ENCODE measurements around the gene PLXNA1. TPM values are rescaled to one million over a fixed set of nuclear protein-coding genes. Genes with fewer than 3 reads are reported as not detected.

Gene PLXNA1
- total and polyA plus RNA-seq, 2 of the 8 experiments (the other 6 are each of a cell fraction or from before 2014, with no cell fraction given), result 47.5 to 54.9 TPM

DNA sequence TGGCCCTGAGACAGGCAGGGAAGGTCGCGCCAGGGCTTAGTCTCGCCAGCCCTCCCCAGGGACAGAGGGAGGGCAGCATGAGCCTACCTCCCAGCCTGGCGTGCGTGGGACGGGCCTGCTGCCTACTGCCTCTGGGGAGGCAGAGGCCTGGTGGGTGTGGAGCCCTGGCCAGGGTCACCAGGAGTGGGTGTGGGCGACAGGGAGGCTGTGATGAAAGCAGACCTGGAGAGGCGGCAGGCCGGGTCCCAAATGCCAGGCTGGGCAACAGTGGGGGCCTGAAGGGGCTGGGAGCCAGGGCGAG, 33.1 kb downstream of the PLXNA1 start:
- Histone ChIP-seq H2BK12ac (ENCODE audit: low read depth, low read length) (no peak overlapping the region), H3K36me3 (ENCODE audit: control insufficient read depth in 2 of 4, insufficient read depth in 4 of 4, low read length in 3 of 4) (peaks cover 4 to 55% (median 35%) of the 10 kb centered on the region in 4 experiments; a peak in 7 of 8 replicates), H3K4me3 (ENCODE audit: extremely low read depth in 1 of 4, insufficient read depth in 2 of 4, low read depth in 3 of 4, low read length in 4 of 4) (no peak overlapping the region), H3K23me2 (ENCODE audit: low read depth, low read length) (no peaks in the 10 kb centered on the region), H4K8ac (ENCODE audit: extremely low read depth, insufficient read depth, low read length) (no peak overlapping the region; the same call in 1 of the 2 replicates), H3K79me2 (ENCODE audit: control insufficient read depth in 1 of 2, insufficient read depth in 2 of 2, low read length in 2 of 2) (no peaks in the 10 kb centered on the region), H2AK5ac (ENCODE audit: low read depth, low read length) (no peak overlapping the region), H3K56ac (replicated peaks; ENCODE audit: insufficient read length, low read depth, low read length) (no peak overlapping the region), H3K9me3 (ENCODE audit: insufficient read depth in 2 of 2, low read depth in 1 of 2, low read length in 1 of 2) (no peaks in the 10 kb centered on the region), H3K9ac (replicated peaks in 1 of 4; ENCODE audit: extremely low read depth in 1 of 4, low read depth in 3 of 4, low read length in 3 of 4) (no peak overlapping the region), H4K5ac (ENCODE audit: insufficient read length, low read depth, low read length) (no peak overlapping the region), H3K27ac (ENCODE audit: low read depth, low read length) (no peak overlapping the region), H2BK15ac (ENCODE audit: low read length) (no peak overlapping the region), H2AFZ (ENCODE audit: low read length) (no peak overlapping the region), H3K79me1 (ENCODE audit: low read depth, low read length) (0 out of 2 replicates have a peak, but pooled peaks cover 2% of the 10 kb centered on the region), H3K4me2 (ENCODE audit: insufficient read depth in 1 of 2, low read depth in 2 of 2, low read length in 2 of 2) (no peak overlapping the region), H3K4ac (replicated peaks; ENCODE audit: insufficient read length, low read depth, low read length) (no peak overlapping the region), H2BK120ac (replicated peaks; ENCODE audit: low read depth, low read length) (no peak overlapping the region), H2BK5ac (ENCODE audit: low read depth, low read length) (no peak overlapping the region), H2BK20ac (ENCODE audit: low read length) (no peak overlapping the region), H3K4me1 (replicated peaks in 1 of 4; ENCODE audit: control insufficient read depth in 3 of 4, insufficient read depth in 4 of 4, low read length in 3 of 4) (no peaks in the 10 kb centered on the region), H3K27me3 (replicated peaks in 1 of 4; ENCODE audit: control insufficient read depth in 3 of 4, extremely low read depth in 1 of 4, insufficient read depth in 3 of 4, low read length in 3 of 4) (no peaks in the 10 kb centered on the region), H3K14ac (ENCODE audit: insufficient read length) (no peak overlapping the region), H3K18ac (ENCODE audit: extremely low read depth, low read length) (no peak overlapping the region), H4K20me1 (replicated peaks in 1 of 2; ENCODE audit: control insufficient read depth in 1 of 2, insufficient read depth in 2 of 2, low read length in 2 of 2) (peaks cover 2 to 17% of the 10 kb centered on the region in 2 experiments), H3K23ac (ENCODE audit: insufficient read length) (no peak overlapping the region), H4K91ac (replicated peaks; ENCODE audit: insufficient read length, low read length) (no peak overlapping the region)
- TF ChIP-seq RFX5 (IDR thresholded peaks at IDR 0.05; ENCODE audit: borderline replicate concordance, low read depth, low read length) (no peak), MAFK (IDR thresholded peaks at IDR 0.05; ENCODE audit: low read depth, low read length) (no peak), BRCA1 (IDR thresholded peaks at IDR 0.05; ENCODE audit: low read depth, low read length) (no peak), BCL11A (IDR thresholded peaks at IDR 0.05; ENCODE audit: low read depth in 2 of 2, low read length in 2 of 2) (no peak), POLR2AphosphoS5 (IDR thresholded peaks at IDR 0.05; ENCODE audit: low read depth, low read length) (no peak)
- TF ChIP-seq, protein P1, sequence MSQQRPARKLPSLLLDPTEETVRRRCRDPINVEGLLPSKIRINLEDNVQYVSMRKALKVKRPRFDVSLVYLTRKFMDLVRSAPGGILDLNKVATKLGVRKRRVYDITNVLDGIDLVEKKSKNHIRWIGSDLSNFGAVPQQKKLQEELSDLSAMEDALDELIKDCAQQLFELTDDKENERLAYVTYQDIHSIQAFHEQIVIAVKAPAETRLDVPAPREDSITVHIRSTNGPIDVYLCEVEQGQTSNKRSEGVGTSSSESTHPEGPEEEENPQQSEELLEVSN (IDR thresholded peaks at IDR 0.05), result no peak
- FAIRE-seq (no peak), DNase-seq (ENCODE audit: low read depth in 1 of 2, low spot score in 2 of 2) (no peak)
- ChIA-PET CTCF (ENCODE audit: partially characterized antibody) (interaction anchor here (1.4 to 1.5 kb wide), 2 partner anchors 14 to 21 kb away, joined by 3 to 4 read pairs; no protein-coding TSS in a partner anchor), POLR2A (ENCODE audit: partially characterized antibody) (no interaction called here)
- WGBS, 2 experiments (ENCODE audit: extremely low coverage in 1 of 2, insufficient coverage in 1 of 2, insufficient read length in 1 of 2, insufficient replicate concordance in 2 of 2, low coverage in 1 of 2, low lambda C conversion rate in 2 of 2, missing lambda C conversion rate in 1 of 2), result 88% methylated on average over 8 of the region's 10 CpGs; no CpG with 5 or more reads in 1 of the 2 experiments

All from H1 (cell line).